Smooth muscle cell (in vitro differentiated cells): Measurements from ENCODE around the gene PRX. TPM values are rescaled to one million over a fixed set of nuclear protein-coding genes. Genes with fewer than 3 reads are reported as not detected.
"Not testable (repeated sequence)": the region's sequence is repeated elsewhere in the genome, so short reads cannot be mapped to it uniquely, and the experiment has no call there.

Source experiments
- DNase-seq: peaks from one replicate; lab custom pipeline; 2025; ENCODE audit not compliant: unreplicated experiment; lab: John Stamatoyannopoulos, UW
- H2AFZ ChIP-seq: fragments of 200-600 bp; sonication (generic); 2 replicates; pipeline ENCODE4 v1.6.0; 2016; ENCODE audit warnings: antibody characterized with exemption, low read depth, mild to moderate bottlenecking
- H3F3A ChIP-seq: fragments of 200-600 bp; sonication (generic); 2 replicates; pipeline ENCODE4 v1.6.0; 2017; ENCODE audit warnings: antibody characterized with exemption, low read depth
- H3K27ac ChIP-seq: fragments of 200-600 bp; sonication (generic); 2 replicates; pipeline ENCODE4 v1.5.1; 2016; ENCODE audit warnings: low read depth, mild to moderate bottlenecking
- H3K27me3 ChIP-seq: fragments of 200-600 bp; sonication (generic); 2 replicates; pipeline ENCODE4 v1.6.1; 2016; ENCODE audit warnings: low read depth, mild to moderate bottlenecking
- H3K36me3 ChIP-seq: fragments of 200-600 bp; sonication (generic); 2 replicates; pipeline ENCODE4 v1.5.1; 2016; ENCODE audit warnings: low read depth
- H3K4me1 ChIP-seq: fragments of 200-600 bp; sonication (generic); 2 replicates; pipeline ENCODE4 v1.5.1; 2016; ENCODE audit warnings: low read depth
- H3K4me2 ChIP-seq: fragments of 200-600 bp; sonication (generic); 2 replicates; pipeline ENCODE4 v1.6.0; 2016; ENCODE audit warnings: mild to moderate bottlenecking
- H3K4me3 ChIP-seq: fragments of 200-600 bp; sonication (generic); 2 replicates; pipeline ENCODE4 v1.5.1; 2016; ENCODE audit warnings: mild to moderate bottlenecking
- H3K79me2 ChIP-seq: fragments of 200-600 bp; sonication (generic); 2 replicates; pipeline ENCODE4 v1.6.0; 2016; ENCODE audit warnings: low read depth, mild to moderate bottlenecking
- H3K9ac ChIP-seq: fragments of 200-600 bp; sonication (generic); 2 replicates; pipeline ENCODE4 v1.6.0; 2016; ENCODE audit warnings: low read depth
- H3K9me3 ChIP-seq: fragments of 200-600 bp; sonication (generic); replicated peaks from 2 replicates; pipeline ENCODE4 v1.5.1; 2016; ENCODE audit warnings: low read depth
- H4K20me1 ChIP-seq: fragments of 200-600 bp; sonication (generic); 2 replicates; pipeline ENCODE4 v1.6.0; 2016; ENCODE audit warnings: low read depth
- CTCF ChIP-seq: fragments of 200-600 bp; sonication (generic); IDR thresholded peaks from 2 replicates; pipeline ENCODE4 v1.5.1; 2017; ENCODE audit warnings: borderline replicate concordance, mild to moderate bottlenecking, antibody characterized with exemption; ENCODE audit not compliant: insufficient read depth, poor library complexity, severe bottlenecking
- WGBS: methylation state at CpG from one replicate; pipeline ENCODE4 v1.1.7; 2016; ENCODE audit warnings: low lambda C conversion rate; 5-methylcytosine and 5-hydroxymethylcytosine counted together
- polyA plus RNA-seq: library from polyadenylated mRNA; unstranded; fragments of >200 nt; fragmentation: Nextera tagmentation; extraction: Ambion mirVana; gene quantifications from 2 replicates; pipeline ENCODE4 v1.2.1, GENCODE V29; 2016
- total RNA-seq: library from RNA; depleted of rRNA; stranded (reverse); fragments of >200 nt; gene quantifications from 2 replicates; pipeline ENCODE4 v1.2.3, GENCODE V29; 2014

The PRX gene
- total and polyA plus RNA-seq, 2 experiments from 2014 or later, result 3.9 to 4.4 TPM

- H3K4me1 ChIP-seq, result no peaks in the 10 kb centered on the region
- H3F3A ChIP-seq, result no peaks in the 10 kb centered on the region
- H3K9me3 ChIP-seq, result no peaks in the 10 kb centered on the region
- no peak for TF ChIP-seq CTCF
- no peaks in the 10 kb centered on the region for H3K27me3 ChIP-seq
- no peak for DNase-seq
- H2AFZ ChIP-seq, result no peak overlapping the region
- H3K9ac ChIP-seq, result no peak overlapping the region
- H3K4me2 ChIP-seq, result no peak overlapping the region
- WGBS, result 98% methylated on average over 3 of the region's 3 CpGs
- no peaks in the 10 kb centered on the region for H3K79me2 ChIP-seq
- no peaks in the 10 kb centered on the region for H3K36me3 ChIP-seq
- H3K4me3 ChIP-seq, result no peak overlapping the region
- no peak overlapping the region for H3K27ac ChIP-seq
- no peaks in the 10 kb centered on the region for H4K20me1 ChIP-seq
Measured at GRCh38 chr19:40458597-40458974, 45.4 kb upstream of the PRX start.

GRCh38 chr19:40457953-40458596 lies 44.9 kb upstream of the PRX start:
- Histone ChIP-seq H3K27me3 (no peaks in the 10 kb centered on the region), H3K27ac (no peak overlapping the region), H3F3A (no peaks in the 10 kb centered on the region), H4K20me1 (no peaks in the 10 kb centered on the region), H3K79me2 (no peaks in the 10 kb centered on the region), H3K4me3 (no peak overlapping the region), H2AFZ (no peak overlapping the region), H3K36me3 (no peaks in the 10 kb centered on the region), H3K9ac (no peak overlapping the region), H3K9me3 (no peaks in the 10 kb centered on the region), H3K4me2 (no peak overlapping the region), H3K4me1 (no peaks in the 10 kb centered on the region)
- WGBS, result 95% methylated on average over 23 of the region's 27 CpGs
- DNase-seq, result no peak
- no peak for TF ChIP-seq CTCF

- H3K27ac ChIP-seq, result no peak overlapping the region
- H3K4me1 ChIP-seq, result no peaks in the 10 kb centered on the region
- no peak overlapping the region for H2AFZ ChIP-seq
- no peaks in the 10 kb centered on the region for H3K27me3 ChIP-seq
- H4K20me1 ChIP-seq, result no peaks in the 10 kb centered on the region
- DNase-seq, result no peak
- H3F3A ChIP-seq, result no peaks in the 10 kb centered on the region
- no peak overlapping the region for H3K4me2 ChIP-seq
- H3K36me3 ChIP-seq, result no peaks in the 10 kb centered on the region
- H3K4me3 ChIP-seq, result no peak overlapping the region
- TF ChIP-seq CTCF, result no peak
- no peak overlapping the region for H3K9ac ChIP-seq
- no peaks in the 10 kb centered on the region for H3K79me2 ChIP-seq
- WGBS, result 100% methylated on average over 5 of the region's 5 CpGs
- H3K9me3 ChIP-seq, result no peaks in the 10 kb centered on the region
Measured at GRCh38 chr19:40457048-40457447, 43.9 kb upstream of the PRX start.

- not testable (repeated sequence) for DNase-seq
Measured at GRCh38 chr19:40453943-40454342, 40.8 kb upstream of the PRX start.

More at GRCh38 chr19:40453943-40454342, 40.8 kb upstream of the PRX start:
- H3F3A ChIP-seq, H3K4me3 ChIP-seq, H3K9ac ChIP-seq, H3K4me2 ChIP-seq, H3K4me1 ChIP-seq, H3K27ac ChIP-seq, H4K20me1 ChIP-seq, H3K79me2 ChIP-seq, H3K9me3 ChIP-seq, H3K36me3 ChIP-seq, H2AFZ ChIP-seq, H3K27me3 ChIP-seq: not testable (repeated sequence)
- 89% methylated on average over 6 of the region's 6 CpGs for whole genome bisulfite sequencing
